NCI-H1930 (cell line): ENCODE measurements around the gene TMEM185B.
"Not testable (repeated sequence)": the region's sequence is repeated elsewhere in the genome, so short reads cannot be mapped to it uniquely, and the experiment has no call there.

Experiments used
- DNase-seq, 2 experiments: peaks; one replicate each; lab custom pipeline; 2025; lab: John Stamatoyannopoulos, UW

TMEM185B gene

DNA sequence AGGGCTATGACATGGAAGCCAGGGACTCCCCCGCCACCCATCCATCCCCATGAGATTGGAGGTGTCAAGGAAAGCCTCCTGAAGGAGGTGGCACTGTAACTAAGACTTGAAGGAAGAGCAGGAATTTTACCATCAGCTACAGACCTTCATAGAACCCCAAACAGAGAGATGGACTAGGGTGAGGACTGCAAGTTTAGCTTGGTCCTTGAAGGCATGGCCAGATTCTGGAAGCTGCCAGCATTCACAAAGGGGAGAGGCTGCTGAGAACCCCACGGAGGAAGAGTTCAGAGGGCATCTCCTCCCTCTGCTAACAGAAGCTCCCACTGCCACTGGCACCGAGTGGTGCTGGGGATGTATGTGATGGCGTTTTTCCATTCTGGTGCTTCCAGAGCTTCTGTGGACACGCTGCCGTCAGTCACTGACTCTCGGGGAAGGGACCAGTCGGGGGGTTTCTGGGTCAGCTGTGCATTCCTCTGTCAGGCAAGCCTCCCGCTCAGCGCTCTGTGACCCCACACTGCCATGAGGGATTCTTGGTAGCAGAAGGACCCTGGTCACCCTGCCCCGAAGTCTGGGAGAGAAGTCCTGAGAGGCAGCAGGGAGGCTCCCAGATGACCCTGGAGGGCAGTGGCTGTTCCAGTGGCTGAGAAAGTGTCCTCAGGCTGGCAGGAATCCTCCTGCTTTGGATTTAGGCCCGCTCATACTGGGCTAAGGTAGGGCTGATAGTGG, 18.1 kb downstream of the TMEM185B start:
- DNase-seq: no peak

DNA sequence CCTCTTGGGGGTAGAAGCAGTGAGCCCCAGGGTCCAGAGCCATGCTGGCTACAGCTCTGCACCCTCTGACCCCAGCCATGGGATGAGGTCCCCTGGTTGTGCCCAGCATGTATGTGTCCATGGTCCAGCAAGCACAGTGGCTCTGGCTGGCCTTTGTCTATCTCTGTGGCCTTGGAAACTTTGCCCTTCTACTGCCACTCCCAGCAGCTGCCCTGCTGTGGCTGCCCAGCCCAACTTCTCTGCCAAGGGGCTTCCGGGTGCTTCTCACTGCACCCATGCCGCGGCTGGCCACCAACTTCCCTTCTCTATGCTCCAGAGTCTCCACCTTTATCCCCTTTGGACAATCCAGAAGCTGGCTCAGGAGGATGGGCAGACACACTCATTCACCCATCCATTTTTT, 18.8 kb downstream of the TMEM185B start:
- no peak for DNase-seq

DNA sequence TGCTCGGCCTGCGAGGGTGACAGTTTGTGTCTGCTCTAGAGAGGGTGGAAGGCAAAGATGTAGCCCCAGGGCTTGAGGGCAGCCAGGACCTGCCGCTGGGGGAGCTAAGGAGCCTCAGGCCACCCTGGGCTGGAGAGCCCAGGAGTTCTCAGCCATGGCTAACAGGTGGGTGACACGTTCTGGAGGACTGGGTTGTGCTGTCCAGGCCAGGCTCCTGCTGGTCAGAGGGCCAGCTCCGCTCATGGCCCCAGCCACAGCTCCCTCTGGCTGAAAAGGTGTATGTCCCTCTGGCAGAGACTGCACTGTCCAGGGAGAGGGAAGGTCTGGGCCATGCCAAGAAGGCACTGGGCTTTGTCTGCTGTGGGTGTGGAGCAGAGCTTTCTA, 19.2 kb downstream of the TMEM185B start:
- DNase-seq: no peak

DNA sequence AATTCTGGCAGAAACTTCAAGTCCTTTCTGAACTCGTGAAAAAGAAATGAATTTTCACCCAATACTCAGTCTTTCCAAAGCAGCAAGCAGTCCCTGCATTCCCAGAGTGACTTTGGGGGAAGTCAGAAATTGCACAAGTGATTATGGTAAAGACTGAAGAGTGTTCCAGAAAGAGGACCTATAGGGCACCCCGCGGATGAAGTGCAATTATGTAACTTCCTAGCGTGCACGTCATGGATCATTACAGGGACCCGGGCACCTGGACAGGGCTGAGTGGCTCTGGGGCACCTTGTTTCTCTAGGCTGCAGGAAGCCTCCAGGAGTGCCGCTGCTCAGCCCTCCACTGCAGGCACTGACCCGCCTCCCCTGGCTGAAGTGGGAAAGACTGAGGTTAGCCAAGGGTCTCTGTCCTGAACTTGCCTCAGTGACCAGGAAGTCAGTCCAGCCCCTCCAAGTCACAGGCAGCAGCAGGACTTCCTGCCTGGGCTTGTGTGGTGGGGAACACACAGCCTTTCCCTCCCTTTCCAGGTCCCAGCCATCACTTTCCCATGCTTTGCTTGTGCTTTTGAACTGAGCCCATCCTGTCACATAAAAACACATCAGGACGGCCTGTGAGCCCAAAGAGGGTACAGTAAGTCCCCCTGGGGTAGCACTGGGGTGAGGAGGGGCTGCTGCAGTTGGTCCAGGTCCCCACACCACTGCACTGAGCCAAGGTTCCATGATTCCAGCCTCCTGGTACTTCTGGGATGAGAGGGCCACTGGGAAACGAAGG, 19.8 kb downstream of the TMEM185B start:
- no peak for DNase-seq

DNA sequence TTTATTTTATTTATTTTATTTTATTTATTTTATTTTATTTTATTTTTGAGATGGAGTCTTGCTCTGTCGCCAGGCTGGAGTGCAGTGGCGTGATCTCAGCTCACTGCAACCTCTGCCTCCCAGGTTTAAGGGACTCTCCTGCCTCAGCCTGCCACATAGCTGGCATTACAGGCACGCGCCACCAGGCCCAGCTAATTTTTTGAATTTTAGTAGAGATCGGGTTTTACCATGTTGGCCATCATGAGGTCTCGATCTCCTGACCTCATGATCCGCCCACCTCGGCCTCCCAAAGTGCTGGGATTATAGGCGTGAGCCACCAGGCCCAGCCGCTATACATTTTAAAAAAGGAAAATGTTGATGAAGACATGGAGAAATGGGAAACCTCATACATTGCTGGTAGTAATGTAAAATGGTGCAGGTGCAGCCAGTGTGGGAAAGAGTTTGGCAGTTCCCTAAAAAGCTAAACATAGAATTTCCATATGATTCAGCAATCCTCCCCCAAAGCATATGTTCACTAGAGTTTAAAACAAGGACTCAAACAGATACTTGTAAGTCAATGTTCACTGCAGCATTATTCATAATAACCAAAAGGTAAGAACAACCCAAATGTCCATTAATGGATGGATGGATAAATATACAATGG, 23.3 kb downstream of the TMEM185B start:
- not testable (repeated sequence) for DNase-seq

DNA sequence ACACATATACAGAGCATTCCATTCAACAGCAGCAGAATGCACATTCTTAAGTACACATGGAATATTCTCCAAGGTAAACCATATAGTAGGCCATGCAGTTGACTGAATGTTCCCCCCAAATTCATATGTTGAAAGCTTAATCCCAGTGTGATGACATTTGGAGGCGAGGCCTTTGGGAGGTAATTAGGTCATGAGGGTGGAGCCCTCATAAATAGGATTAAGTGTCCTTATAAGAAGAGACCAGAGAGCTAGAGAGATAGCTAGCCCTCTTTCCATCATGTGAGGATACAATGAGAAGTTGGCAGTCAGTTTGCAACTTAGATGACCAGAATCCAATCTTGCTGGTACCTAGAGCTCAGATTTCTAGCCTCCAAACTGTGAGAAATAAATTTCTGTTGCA, 27.6 kb downstream of the TMEM185B start:
- DNase-seq: no peak

DNA sequence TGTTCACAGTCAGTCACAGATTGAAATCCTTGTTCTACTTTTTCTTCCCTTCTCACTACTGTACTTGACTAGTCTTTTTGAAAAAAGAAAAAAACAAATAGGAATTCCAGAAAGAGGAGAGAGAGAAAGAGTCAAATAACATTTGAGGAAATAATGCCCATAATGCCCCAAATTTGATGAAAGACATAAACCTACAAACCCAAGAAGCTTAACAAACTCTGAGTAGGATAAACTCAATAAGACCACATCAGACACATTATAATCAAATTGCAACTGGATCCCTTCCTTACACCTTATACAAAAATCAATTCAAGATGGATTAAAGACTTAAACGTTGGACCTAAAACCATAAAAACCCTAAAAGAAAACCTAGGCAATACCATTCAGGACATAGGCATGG, 30.9 kb downstream of the TMEM185B start:
- DNase-seq: no peak

DNA sequence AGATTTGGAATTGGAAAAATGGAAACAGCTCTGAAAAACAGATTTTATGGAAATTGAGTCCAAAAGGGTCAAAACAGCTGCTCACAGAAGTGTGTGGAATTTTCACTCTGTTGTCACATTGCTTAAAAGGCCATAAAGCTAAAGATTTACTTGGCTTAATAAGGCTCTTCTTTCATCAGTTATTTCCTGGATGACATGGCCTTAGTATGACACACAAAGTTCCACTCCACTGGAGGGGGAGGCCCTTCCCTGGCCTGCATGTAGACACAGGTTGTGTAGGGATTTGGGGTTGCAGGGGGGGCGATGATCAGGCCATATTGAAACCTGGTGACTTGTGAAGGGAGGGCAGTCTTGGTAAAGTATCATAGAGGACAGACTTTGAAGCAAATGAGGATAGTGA, 34.0 kb downstream of the TMEM185B start:
- no peak for DNase-seq

DNA sequence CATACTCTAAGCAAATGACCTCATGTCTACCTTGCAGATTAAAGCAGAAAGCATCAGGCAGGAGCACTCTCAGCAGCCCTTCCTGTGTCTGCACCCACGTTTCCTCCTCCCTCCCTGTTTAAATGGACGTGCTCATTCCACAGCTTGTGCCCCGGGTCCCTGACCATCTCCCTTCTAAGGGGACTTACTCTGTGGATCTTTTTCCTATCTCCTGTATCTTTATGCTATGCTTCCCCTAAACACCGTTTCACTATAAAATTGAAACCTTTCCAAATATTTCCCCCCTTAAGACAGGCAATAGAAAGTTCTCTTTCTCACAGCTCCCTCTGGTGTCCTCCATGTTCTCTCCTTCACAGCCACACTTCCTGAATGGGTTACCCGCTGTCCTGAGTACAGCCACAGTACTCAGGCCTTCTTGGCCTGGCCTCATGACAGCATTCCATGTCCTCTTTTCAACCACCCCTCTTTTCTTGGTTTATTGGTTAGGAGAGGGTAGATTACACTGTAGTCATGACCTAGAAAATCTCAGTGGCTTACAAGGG, 41.1 kb downstream of the TMEM185B start:
- no peak for DNase-seq

DNA sequence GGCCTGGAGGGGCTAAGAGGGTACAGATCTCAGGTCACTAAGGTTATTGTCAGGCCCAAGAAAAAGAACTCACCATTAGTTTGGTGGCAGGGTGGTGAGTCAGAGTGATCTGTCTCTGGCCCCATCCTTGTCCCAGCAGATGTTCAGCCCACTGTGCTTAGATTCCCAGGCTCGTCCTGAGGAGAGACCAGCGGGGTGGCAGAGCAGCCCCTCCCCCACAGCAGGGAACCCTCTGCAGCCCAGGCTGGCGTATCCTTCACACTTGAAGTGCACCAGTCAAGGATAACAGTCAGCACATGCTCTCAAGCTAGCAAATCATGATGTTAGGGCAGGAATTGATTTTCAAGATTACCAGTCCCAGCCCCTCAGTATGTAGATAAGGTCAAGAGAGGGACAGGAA, 43.1 kb downstream of the TMEM185B start:
- no peak for DNase-seq

DNA sequence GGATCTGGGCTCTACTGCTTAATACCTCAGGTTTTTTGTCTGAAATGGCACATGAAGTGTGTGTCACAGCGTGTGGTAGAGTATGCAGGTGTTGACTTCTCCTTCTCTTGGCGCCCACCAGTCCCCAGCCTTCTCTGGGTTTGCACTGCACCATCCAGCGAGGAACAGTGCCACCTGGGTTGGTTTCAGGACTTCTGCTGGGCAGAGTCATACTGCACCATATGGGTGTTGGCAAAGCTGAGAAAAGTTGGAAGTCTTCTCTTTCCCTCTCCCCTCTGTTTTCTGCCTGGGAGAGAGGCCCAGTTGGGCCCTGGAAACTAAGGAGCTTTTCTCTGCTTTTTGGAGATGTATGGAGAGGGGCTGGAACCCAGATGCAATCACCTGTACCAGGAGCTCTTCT, 43.8 kb downstream of the TMEM185B start:
- no peak for DNase-seq

DNA sequence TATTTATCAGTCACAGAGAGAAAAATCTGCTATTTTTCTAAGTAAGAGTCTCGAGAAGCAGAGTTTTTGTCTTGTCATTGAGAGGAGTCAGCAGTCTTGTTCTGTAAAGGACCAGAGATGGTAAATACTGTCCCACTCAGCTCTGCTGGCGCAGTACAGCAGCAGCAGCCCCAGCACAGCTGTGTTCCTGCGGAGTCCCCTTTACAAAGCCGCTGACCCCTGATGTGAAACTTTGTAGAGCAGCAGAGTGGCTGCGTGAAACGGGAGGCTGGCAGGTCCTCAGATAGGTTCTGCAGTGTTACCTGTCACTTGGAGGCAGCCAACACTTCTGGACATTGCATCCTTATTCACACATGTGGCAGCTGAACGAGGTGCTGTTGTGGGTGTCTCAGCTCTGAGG, 45.2 kb downstream of the TMEM185B start:
- DNase-seq: no peak

DNA sequence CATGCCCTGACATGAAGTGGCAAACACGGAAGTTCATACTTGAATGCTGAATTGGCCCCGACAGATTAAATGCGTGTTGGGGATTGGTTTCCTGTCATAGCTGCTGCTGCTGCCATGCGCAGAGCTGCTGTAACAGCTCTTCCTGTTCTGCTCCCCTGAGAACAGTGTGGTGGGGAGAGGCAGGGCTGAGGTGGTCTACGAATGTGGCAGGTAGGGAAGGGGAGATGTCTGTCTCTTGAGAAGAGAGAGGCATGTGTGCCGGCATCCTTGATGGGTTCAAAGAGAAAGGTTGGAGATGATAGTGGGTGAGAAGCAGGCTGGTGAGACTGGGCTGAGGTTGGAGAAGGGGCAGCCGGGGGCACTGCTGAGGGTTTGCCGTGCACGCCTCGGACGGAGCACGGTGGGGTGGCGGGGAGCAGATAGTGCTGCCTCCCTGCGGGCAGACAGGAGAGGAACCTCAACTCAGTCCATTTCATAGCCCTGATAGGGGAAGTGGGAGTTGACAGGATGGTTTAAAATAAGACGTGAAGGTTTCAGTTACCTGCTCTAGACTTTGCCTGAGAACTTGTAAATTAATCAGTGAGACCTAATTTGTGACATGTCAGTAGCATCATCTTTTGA, 46.1 kb downstream of the TMEM185B start:
- DNase-seq: no peak

DNA sequence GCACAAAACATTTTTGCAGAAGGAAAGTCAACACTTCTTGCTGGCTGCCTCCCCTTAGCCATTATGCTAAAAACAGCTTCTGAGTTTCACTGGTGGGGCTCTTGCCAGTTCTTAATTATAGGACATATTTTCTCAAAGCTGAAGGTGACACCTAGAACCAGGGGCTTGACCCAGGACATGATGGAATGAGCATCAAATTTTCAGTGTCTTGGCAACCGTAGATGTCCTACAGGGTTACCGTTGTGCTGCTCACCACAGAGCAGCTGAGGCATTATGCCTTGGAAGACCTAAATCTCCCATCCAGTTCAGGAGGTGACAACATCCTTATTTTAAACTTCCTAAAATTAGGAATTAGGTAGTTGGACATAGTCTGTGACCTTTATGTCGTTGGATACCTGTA, 46.7 kb downstream of the TMEM185B start:
- DNase-seq: no peak

DNA sequence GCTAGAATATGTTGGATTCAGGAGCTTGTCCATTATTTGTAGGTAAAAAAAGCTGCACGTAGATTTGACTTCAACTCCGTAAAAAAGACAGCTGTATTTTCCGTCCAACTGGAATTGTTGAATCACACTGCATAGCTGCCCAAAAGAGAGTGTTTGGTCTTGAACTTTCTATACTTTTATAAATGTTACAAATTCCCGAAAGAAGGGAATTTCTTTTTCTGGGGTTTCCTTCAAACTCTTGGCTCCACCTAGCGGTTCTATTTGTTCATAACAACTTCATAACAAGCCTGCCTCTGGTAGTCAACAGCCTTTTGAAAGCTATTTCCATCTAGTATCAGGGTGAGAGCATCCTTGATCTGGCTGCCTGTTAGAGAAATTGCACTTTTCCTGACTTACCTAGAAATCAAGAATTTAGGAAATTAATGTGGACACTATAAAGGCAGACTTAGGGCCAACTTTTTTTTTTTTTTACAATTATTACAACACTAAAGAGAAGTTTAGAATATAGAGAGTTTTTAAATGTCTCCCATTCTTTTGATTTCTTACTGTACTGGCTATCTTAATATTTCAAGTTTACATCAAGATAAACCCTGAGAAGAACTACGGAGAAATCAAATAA, 48.1 kb downstream of the TMEM185B start:
- peak in 1 of 2 experiments; percentile 39 for DNase-seq
